ENCODE data around the gene GIMAP8.
"Not testable (repeated sequence)": the region's sequence is repeated elsewhere in the genome, so short reads cannot be mapped to it uniquely, and the experiment has no call there.

Gene GIMAP8

DNA sequence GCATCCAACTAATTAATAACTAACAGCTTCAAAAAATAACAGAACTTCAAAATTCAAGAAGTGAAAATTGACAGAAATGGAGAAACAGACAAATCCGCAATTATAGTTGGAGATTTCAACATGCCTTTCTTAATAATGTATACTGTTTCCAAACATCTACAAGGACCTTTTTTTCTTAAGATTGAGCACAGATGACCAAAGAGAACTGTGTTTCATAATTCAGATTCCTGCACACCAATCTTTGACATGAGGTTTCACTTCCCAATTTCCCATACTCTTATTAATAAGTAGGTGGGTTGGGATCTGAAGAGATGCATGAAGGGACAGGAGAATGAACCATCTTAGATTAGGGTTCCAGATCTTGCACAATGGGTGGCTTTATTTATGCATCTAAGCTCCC lies 39.4 kb downstream of the GIMAP8 start:
- in situ Hi-C loops (cut with HindIII; ENCODE audit: low sequenced_read_pairs): no loop called here
- no peak for DNase-seq (ENCODE audit: low read depth, low spot score)
- H3K4me3 ChIP-seq (ENCODE audit: low read depth, low read length): no peak overlapping the region
- TF ChIP-seq, protein P1, sequence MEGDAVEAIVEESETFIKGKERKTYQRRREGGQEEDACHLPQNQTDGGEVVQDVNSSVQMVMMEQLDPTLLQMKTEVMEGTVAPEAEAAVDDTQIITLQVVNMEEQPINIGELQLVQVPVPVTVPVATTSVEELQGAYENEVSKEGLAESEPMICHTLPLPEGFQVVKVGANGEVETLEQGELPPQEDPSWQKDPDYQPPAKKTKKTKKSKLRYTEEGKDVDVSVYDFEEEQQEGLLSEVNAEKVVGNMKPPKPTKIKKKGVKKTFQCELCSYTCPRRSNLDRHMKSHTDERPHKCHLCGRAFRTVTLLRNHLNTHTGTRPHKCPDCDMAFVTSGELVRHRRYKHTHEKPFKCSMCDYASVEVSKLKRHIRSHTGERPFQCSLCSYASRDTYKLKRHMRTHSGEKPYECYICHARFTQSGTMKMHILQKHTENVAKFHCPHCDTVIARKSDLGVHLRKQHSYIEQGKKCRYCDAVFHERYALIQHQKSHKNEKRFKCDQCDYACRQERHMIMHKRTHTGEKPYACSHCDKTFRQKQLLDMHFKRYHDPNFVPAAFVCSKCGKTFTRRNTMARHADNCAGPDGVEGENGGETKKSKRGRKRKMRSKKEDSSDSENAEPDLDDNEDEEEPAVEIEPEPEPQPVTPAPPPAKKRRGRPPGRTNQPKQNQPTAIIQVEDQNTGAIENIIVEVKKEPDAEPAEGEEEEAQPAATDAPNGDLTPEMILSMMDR (IDR thresholded peaks at IDR 0.05; ENCODE audit: low read depth, low read length): no peak

DNA sequence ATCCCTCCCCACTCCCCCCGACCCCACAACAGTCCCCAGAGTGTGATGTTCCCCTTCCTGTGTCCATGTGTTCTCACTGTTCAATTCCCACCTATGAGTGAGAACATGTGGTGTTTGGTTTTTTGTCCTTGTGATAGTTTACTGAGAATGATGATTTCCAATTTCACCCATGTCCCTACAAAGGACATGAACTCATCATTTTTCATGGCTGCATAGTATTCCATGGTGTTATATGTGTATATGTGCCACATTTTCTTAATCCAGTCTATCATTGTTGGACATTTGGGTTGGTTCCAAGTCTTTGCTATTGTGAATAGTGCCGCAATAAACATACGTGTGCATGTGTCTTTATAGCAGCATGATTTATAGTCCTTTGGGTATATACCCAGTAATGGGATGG lies 43.0 kb downstream of the GIMAP8 start:
- H3K4me3 ChIP-seq (ENCODE audit: low read depth, low read length); in situ Hi-C loops (cut with HindIII; ENCODE audit: low sequenced_read_pairs); DNase-seq (ENCODE audit: low read depth, low spot score): not testable (repeated sequence)

DNA sequence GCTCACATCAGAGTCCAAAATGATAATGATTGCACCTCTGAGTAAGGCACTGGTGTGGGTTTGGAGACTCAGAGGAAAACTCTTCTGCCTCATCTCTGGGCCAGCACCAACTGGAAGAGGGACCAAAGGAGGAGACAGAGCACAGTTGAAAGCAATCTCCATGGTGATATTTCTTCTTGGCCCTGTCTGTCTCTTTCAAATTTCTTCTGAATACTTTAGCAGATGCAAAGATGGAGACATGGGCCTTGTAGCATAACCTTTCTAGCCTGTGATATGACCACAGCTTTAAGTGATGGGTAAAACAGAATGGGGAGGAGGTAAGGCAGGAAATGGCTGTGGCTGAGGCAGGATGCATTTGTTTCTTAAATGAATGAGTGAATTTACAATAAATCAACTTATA lies 52.1 kb downstream of the GIMAP8 start:
- in situ Hi-C loops (cut with HindIII; ENCODE audit: low sequenced_read_pairs): no loop called here
- no peak overlapping the region for H3K4me3 ChIP-seq (ENCODE audit: low read depth, low read length)
- DNase-seq (ENCODE audit: low read depth, low spot score): no peak
- TF ChIP-seq, protein P1 (IDR thresholded peaks at IDR 0.05; ENCODE audit: low read depth, low read length): no peak

DNA sequence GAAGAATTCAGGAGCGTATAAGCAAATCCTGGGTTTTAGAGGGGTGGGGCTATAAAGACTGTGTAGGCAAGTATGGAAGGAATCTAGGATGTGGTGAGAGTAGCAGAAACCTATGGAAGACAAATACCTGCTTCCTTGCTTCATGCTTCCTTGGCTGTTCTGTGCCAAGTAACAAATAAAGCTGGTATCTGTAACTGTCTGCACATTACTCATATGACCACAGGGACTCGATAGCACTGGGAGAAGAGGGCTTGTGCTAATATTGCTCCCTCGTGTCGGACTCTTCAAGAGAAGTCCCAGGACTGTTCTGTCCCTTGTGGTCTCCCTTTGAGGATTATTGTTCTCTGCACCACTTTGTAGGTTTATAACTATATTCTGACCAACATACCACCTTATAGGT lies 52.7 kb downstream of the GIMAP8 start:
- in situ Hi-C loops (cut with HindIII; ENCODE audit: low sequenced_read_pairs): no loop called here
- TF ChIP-seq, protein P1 (IDR thresholded peaks at IDR 0.05; ENCODE audit: low read depth, low read length): no peak
- no peak overlapping the region for H3K4me3 ChIP-seq (ENCODE audit: low read depth, low read length)

DNA sequence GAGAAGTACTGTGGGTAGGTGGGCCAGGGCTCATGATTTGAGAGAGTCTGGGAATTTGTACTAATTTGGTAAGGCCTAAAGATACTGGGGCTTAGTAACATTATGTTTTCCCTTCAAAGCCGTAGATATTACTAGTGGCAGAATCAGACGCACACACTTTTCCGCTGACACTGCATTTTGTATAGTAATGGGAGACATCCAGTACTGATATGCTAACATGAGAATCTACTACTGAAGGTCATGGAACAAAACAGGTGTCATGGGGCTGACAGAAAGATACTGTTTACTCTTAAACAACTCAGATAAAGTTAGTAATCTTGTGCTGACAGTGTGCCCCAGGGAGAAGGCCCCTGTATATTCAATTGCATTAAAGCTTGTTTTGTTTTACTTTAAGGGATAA lies 53.2 kb downstream of the GIMAP8 start:
- H3K4me3 ChIP-seq (ENCODE audit: low read depth, low read length): no peak overlapping the region
- DNase-seq (ENCODE audit: low read depth, low spot score): no peak
- TF ChIP-seq, protein P1 (IDR thresholded peaks at IDR 0.05; ENCODE audit: low read depth, low read length): no peak
- in situ Hi-C loops (cut with HindIII; ENCODE audit: low sequenced_read_pairs): no loop called here

More for the DNA sequence above, 52.7 kb downstream of the GIMAP8 start:
- DNase-seq (ENCODE audit: low read depth, low spot score): no peak

DNA sequence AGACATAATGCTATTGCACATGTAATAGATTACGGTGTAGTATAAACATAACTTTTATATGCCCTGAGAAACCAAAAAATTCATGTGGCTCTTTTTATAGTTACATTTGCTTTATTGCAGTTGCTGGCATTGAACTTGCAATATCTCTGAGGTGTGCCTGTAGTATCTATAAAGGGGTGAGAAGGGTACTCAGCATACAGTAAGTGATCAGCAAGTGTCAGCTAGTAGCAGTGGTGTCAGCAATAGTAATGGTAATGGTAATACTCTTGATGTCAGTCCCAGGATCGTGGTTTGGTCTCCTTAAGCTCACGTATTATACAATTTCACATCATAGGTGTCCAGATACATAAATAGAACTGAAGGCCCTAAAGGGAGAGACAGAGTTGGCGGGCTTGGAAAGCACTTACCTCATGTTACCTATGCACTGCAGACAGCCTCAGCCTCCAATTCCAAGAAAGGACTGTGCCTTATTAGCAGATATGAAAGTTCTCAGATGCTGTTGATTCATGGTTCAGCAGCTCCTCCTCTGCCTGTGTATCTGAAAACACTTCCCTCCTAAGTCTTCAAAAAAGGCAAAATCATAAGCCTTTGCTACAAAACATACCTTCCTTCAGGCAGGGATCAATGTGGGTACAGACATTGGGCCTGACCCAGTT lies 57.6 kb downstream of the GIMAP8 start:
- TF ChIP-seq, protein P1 (IDR thresholded peaks at IDR 0.05; ENCODE audit: low read depth, low read length): no peak
- H3K4me3 ChIP-seq (ENCODE audit: low read depth, low read length): no peak overlapping the region
- DNase-seq (ENCODE audit: low read depth, low spot score): no peak
- in situ Hi-C loops (cut with HindIII; ENCODE audit: low sequenced_read_pairs): no loop called here

DNA sequence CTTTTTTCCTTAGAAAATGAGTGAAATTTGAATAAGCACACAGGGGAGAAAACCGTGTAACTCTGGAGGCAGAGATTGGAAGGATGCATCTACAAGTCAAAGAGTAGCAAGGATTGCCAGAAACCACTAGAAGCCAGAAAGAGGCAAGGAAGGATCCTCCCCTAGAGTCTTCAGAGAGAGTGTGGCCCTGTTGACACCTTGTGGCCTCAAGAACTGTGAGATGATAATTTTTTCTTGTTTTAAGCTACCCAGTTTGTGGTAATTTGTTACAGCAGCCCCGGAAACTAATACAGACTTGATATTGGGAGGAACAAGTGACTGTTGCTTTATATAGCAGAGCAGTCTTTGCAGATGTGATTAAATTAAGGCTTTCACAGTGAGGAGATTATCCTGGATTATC lies 60.6 kb downstream of the GIMAP8 start:
- no peak for DNase-seq (ENCODE audit: low read depth, low spot score)
- in situ Hi-C loops (cut with HindIII; ENCODE audit: low sequenced_read_pairs): no loop called here
- TF ChIP-seq, protein P1 (IDR thresholded peaks at IDR 0.05; ENCODE audit: low read depth, low read length): no peak
- H3K4me3 ChIP-seq (ENCODE audit: low read depth, low read length): no peak overlapping the region

All from astrocyte of the spinal cord (primary cell).